ENCODE data around the gene TXNDC2. TPM values are rescaled to one million over a fixed set of nuclear protein-coding genes. Genes with fewer than 3 reads are reported as not detected.

The TXNDC2 gene
- total and polyA plus RNA-seq, 2 experiments from 2014 or later = not detected

GRCh38 chr18:9861933-9862332 is 23.8 kb upstream of the TXNDC2 start:
- H3K36me3 ChIP-seq = no peaks in the 10 kb centered on the region
- H3K4me3 ChIP-seq = no peak overlapping the region
- H3K27me3 ChIP-seq = peaks cover 44% of the 10 kb centered on the region
- H3K4me1 ChIP-seq (ENCODE audit: low read depth) = peaks cover 3% of the 10 kb centered on the region
- TF ChIP-seq, protein P1, sequence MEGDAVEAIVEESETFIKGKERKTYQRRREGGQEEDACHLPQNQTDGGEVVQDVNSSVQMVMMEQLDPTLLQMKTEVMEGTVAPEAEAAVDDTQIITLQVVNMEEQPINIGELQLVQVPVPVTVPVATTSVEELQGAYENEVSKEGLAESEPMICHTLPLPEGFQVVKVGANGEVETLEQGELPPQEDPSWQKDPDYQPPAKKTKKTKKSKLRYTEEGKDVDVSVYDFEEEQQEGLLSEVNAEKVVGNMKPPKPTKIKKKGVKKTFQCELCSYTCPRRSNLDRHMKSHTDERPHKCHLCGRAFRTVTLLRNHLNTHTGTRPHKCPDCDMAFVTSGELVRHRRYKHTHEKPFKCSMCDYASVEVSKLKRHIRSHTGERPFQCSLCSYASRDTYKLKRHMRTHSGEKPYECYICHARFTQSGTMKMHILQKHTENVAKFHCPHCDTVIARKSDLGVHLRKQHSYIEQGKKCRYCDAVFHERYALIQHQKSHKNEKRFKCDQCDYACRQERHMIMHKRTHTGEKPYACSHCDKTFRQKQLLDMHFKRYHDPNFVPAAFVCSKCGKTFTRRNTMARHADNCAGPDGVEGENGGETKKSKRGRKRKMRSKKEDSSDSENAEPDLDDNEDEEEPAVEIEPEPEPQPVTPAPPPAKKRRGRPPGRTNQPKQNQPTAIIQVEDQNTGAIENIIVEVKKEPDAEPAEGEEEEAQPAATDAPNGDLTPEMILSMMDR (IDR thresholded peaks at IDR 0.05; ENCODE audit: low read depth, low read length) = no peak
- no peak overlapping the region for H3K27ac ChIP-seq
- DNase-seq (ENCODE audit: low read depth in 1 of 2, low spot score in 1 of 2) = no peak
- no peaks in the 10 kb centered on the region for H3K9me3 ChIP-seq (ENCODE audit: low read depth)

GRCh38 chr18:9862686-9863085 is 23.1 kb upstream of the TXNDC2 start:
- no peaks in the 10 kb centered on the region for H3K36me3 ChIP-seq

DNA sequence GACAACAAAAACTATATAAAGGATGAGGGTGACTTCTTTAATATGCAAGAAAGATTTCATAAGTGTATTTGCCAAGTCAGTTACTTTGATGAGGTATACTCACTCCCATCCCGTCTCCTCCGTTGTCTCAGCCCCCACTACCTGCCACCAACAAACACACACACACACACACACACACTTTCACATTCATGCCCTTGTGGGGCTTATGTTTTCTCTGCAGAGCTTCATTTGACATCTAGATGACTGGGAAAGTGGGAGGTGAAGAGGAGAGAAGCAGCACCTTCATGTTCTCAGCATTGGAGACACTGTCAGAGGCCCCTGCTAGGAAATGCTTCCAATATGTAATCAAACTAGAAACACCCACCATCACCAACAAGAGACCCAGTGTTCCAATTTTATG is 22.5 kb upstream of the TXNDC2 start:
- H3K9me3 ChIP-seq (ENCODE audit: low read depth) = no peaks in the 10 kb centered on the region
- no peak overlapping the region for H3K4me3 ChIP-seq
- peaks cover 36% of the 10 kb centered on the region for H3K27me3 ChIP-seq
- no peak for DNase-seq (ENCODE audit: low read depth in 1 of 2, low spot score in 1 of 2)
- peaks cover 3% of the 10 kb centered on the region for H3K4me1 ChIP-seq (ENCODE audit: low read depth)
- no peaks in the 10 kb centered on the region for H3K36me3 ChIP-seq
- no peak overlapping the region for H3K27ac ChIP-seq
- TF ChIP-seq, protein P1 (IDR thresholded peaks at IDR 0.05; ENCODE audit: low read depth, low read length) = no peak

More at GRCh38 chr18:9862686-9863085, 23.1 kb upstream of the TXNDC2 start:
- peaks cover 3% of the 10 kb centered on the region for H3K4me1 ChIP-seq (ENCODE audit: low read depth)
- no peak overlapping the region for H3K4me3 ChIP-seq
- DNase-seq (ENCODE audit: low read depth in 1 of 2, low spot score in 1 of 2) = no peak
- H3K9me3 ChIP-seq (ENCODE audit: low read depth) = no peaks in the 10 kb centered on the region
- TF ChIP-seq, protein P1 (IDR thresholded peaks at IDR 0.05; ENCODE audit: low read depth, low read length) = no peak
- H3K27ac ChIP-seq = no peak overlapping the region
- peaks cover 40% of the 10 kb centered on the region for H3K27me3 ChIP-seq

GRCh38 chr18:9865764-9866490 is 19.8 kb upstream of the TXNDC2 start:
- Histone ChIP-seq H3K27me3 (peaks cover 31% of the 10 kb centered on the region), H3K36me3 (no peaks in the 10 kb centered on the region), H3K4me1 (ENCODE audit: low read depth) (peaks cover 14% of the 10 kb centered on the region), H3K4me3 (no peak overlapping the region), H3K9me3 (ENCODE audit: low read depth) (no peaks in the 10 kb centered on the region), H3K27ac (no peak overlapping the region)
- TF ChIP-seq, protein P1 (IDR thresholded peaks at IDR 0.05; ENCODE audit: low read depth, low read length) = no peak
- DNase-seq (ENCODE audit: low read depth in 1 of 2, low spot score in 1 of 2) = no peak

- Histone ChIP-seq H3K36me3 (no peaks in the 10 kb centered on the region), H3K27me3 (peaks cover 31% of the 10 kb centered on the region), H3K27ac (no peak overlapping the region), H3K4me1 (ENCODE audit: low read depth) (peaks cover 14% of the 10 kb centered on the region), H3K4me3 (no peak overlapping the region), H3K9me3 (ENCODE audit: low read depth) (no peaks in the 10 kb centered on the region)
- no peak for DNase-seq (ENCODE audit: low read depth in 1 of 2, low spot score in 1 of 2)
- TF ChIP-seq, protein P1 (IDR thresholded peaks at IDR 0.05; ENCODE audit: low read depth, low read length) = no peak
Measured at GRCh38 chr18:9866627-9867026, 19.1 kb upstream of the TXNDC2 start.

Data from cardiac muscle cell (in vitro differentiated cells and primary cell).